Keratinocyte (primary cell): ENCODE measurements around the gene GID8.

ENCODE experiments used
- CTCF ChIP-seq, 3 experiments: IDR thresholded peaks in 1 of 3; conservative IDR thresholded peaks in 1 of 3; optimal IDR thresholded peaks in 1 of 3; 2 replicates in 2 of 3; 3 replicates in 1 of 3; pipeline versions ENCODE3 to v1.5.1; 2011; ENCODE audit warnings: low read length in 3 of 3, mild to moderate bottlenecking in 3 of 3, moderate library complexity in 2 of 3, control low read depth in 1 of 3, inconsistent platforms in 1 of 3; ENCODE audit not compliant: insufficient read depth in 2 of 3; ENCODE audit errors: extremely low read depth in 1 of 3
- EZH2 ChIP-seq: IDR thresholded peaks from one replicate; pipeline ENCODE4 v1.6.1; 2012; ENCODE audit warnings: inconsistent platforms, mild to moderate bottlenecking, low read length, moderate library complexity

DNA sequence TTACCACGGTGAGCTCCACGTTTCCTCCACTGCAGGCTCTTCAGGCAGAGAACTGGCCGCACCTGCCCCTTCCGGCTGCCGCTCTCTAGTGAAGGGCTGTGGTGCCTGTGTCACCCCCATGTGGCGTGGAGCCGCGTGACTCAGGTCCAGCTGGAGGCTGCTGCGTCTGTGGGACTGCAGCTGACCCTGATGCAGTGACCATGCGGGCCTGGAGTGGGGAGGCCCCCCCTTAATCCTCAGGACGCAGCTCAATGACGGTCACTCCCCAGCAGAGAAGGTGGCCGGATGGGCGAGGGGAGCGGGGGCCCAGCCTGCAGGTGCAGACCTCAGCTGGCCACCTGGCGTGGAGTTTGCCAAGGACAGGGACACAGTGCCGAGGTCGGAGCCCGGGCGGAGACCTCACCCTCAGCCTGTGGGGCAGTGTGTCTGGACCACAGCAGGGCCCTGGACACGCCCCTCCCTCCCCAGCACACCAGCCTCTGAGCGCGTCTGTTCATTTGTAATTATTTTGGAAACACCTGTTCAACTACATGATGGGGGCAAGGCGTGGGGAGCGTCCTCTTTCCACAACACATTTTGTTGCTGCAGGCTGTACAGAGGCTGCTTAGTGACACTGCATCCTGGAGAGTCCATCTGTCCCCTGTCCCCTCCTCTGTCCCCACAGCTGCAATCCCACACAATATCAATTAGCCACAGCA lies 58.1 kb downstream of the GID8 start:
- TF ChIP-seq CTCF (optimal IDR thresholded peaks at IDR 0.05 in 1 of 3, IDR thresholded peaks at IDR 0.05 in 1 of 3, conservative IDR thresholded peaks at IDR 0.05 in 1 of 3; ENCODE audit: extremely low read depth in 1 of 3, insufficient read depth in 2 of 3, low read length in 3 of 3), result no peak
- no peak for TF ChIP-seq EZH2
